ENCODE data around the gene CACNA1B.
"Not testable (repeated sequence)": the region's sequence is repeated elsewhere in the genome, so short reads cannot be mapped to it uniquely, and the experiment has no call there.

Gene CACNA1B

DNA sequence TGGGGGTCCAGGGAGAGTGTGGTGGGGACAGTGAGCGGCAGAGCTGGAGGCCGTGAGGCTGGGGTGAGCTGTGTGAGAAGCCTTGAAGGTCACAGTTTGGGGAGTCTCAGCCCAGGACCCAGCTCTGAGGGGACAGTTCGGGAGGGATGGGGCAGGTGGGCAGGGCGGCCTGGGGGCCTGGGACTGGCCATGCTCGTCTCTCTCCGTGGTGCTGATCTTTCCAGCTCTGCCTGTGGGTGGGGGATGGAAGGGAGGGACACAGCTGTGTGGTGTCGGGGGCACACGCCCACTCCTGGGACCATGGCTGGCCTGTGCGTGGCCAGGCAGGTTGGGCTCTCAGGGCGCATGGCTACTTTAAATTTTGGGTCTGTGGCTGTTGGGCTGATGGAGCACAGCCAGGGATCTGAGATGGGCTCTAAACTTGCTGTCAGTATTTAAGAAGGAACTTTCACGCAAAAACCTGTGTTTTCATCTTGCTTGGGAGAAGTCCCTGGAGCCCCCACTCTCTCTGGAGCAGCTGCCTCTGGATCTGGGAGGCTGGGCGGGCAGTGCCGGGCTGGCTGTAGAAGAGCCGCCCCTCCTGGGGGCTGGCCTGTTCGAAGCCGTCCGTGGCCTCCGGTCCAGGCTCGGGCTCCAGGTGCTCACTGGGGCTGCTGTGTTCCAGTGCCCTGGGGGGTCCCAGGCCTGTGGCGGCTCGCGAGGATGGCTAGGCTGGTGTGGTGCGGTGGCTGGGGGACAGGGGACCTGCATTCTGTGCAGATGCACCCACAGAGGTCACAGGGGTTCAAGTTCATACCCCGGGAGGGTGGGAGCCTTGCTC, 13.4 kb downstream of the CACNA1B start:
- DNase-seq: not testable (repeated sequence)

DNA sequence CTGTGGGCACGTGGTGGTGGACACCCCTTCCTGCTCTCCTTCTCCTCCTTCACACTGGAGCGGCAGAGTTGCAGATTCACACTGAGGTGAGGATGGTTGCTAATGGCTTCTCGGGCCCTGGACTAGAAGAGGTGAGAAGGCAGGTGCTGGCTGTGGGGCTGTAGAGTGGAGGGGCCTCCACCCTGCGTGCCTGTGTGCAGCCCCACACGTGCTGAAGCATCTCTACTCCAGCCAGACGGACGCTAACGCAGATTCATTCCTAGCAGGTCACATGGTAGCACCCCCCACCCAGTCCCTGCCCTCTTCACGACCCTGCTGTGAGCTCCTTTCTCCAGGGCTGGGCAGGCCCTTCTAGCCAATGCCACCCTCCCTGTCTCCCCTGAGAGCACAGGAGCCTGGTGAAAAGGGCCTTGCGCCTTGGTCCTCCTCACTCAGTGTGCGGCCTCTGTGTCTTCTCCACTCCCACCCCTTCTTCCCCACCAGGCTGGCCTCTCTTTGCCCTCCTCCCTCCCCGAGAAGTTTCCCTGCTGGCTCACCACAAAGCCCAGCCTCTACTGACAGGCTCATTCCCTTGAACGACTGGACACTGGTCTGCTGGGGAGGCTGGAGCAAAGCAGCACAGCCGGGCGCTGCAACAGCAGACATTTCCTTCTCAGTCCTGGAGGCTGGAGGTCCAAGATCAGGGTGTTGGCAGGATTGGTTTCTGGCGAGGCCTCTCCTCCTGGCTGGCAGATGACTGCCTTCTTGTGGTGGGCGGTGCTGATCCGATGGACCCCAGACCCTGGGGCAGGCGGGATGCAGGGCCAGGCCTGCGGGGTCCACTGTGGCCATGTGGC, 14.2 kb downstream of the CACNA1B start:
- DNase-seq: no peak

DNA sequence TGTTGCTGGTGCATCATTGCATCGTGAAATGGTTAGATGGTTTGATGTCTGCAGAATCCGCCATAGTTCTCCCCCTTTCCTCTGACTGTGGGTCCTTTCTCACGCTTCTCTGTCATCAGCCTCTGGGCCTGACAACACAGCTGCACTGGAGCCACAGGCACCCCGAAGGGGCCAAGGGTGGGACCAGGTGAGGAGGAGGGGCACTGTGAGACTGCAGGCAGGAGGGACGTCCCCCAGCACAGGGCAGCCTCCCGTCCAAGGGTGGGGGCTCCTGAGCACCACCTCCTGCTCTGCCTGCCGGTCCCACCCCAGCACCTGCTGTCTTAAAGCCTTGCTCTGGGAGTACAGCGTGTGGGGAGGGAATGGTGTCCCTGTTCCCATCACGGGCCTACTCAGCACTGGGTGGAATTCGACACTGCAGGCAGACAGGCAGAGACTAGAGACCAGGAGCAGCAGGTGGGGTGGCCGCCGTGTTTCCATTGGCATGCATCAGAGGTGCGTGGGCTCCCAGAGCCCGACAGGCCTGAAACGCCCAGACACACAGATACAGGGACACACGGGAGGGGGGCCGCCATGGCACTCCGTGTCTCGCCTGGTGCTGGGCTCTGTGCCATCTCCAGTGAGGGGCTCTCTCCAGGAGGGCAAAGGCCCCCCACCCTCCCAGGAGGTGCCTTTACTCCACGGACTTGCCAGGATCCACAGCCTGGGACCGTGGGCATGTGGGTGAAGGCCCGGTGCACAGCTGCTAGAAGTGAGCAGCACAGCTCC, 15.0 kb downstream of the CACNA1B start:
- DNase-seq: no peak

DNA sequence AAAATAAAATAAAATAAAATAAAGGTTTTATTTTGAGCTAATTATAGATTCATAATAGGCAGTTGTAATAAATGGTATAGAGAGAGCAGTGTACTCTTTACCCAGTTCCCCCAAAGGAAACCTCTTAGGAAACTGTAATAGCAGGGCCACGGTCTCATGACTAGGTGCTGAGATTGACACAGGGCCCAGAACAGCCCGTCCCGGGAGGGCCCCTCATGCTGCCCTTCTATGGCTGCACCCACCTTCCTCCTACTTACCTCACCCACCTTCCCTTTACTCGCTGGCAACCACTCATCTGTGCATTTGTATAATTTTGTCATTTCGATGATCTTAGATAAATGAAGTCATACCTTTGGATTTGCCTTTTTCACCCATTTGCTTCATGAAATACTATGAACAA, 16.1 kb downstream of the CACNA1B start:
- DNase-seq: no peak

DNA sequence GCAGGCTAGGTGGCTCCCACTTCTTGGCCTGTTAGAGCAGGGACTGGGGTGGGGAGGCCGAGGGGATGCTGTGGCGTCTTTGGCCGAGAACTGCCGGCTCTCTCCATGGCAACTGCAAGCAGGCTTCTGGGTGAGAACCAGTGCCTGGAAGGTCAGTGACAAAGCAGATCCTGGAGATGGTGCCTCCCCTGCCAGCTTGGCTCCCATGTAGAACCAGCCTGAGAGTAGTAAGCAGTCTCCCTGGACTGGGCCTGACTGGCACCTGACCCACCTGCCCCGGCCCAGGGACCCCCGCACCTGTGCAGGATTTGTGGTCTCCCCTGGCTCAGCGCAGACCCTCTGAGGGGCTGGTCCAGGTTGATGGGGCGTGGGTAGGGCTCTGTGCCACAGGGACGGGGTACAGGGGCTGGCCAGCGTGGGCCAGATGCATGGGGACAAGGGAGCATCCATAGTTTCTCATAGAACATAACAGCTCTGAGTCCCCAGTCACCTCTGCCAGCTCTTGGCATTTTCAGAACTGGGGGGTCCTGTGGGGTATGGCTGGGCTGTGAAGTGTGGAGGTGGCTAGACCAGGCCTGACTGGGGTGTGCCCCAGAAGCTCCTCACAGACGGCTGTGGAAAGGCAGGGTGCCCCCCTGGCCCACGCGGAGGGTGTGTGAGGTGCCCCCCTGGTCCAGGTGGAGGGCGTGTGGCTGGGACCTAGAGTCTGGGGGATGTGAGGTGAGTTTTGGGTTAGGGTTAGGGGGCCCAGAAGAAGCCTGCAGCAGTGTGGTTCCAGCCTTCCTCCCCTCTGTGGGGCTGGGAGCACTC, 22.2 kb downstream of the CACNA1B start:
- no peak for DNase-seq

DNA sequence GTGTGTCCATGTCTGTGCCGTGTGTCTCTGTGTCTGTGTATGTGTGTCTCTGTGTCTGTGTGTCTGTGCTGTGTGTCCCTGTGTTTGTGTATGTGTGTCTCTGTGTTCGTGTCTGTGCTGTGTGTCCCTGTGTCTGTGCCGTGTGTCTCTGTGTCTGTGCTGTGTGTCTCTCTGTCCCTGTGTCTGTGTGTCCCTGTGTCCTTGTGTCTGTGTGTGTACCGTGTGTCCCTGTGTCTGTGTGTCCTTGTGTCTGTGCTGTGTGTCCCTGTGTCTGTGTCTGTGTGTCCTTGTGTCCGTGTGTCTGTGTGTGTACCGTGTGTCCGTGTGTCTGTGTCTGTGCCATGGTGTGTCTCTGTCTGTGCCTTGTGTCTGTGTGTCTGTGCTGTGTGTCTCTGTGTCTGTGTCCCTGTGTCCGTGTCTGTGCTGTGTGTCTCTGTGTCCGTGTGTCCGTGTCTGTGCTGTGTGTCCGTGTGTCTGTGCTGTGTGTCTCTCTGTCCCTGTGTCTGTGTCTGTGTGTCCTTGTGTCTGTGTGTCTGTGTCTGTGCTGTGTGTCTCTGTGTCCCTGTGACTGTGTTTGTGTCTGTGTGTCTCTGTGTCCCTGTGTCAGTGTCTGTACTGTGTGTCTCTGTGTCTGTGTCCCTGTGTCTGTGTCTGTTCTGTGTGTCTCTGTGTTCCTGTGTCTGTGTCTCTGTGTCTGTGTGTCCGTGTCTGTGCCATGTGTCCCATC, 23.2 kb downstream of the CACNA1B start:
- no peak for DNase-seq

DNA sequence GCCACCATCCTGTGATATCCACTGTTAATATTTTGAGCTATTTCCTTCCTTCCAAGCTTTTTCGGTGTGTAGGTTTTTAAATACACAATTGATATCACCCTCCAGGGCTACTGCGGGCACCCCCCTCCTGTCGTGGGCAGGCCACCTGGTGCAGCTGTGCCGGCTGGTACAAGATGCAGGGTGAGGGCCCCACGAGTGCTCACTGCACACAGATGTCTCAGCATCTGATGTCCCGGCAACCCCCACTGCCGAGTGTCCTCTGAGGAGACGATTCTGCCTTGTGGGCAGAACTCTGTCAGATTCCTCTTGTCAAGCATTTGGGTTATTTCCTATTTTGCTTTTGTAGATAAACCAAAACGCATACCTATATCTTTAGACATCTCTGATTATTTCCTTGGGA, 25.1 kb downstream of the CACNA1B start:
- no peak for DNase-seq

DNA sequence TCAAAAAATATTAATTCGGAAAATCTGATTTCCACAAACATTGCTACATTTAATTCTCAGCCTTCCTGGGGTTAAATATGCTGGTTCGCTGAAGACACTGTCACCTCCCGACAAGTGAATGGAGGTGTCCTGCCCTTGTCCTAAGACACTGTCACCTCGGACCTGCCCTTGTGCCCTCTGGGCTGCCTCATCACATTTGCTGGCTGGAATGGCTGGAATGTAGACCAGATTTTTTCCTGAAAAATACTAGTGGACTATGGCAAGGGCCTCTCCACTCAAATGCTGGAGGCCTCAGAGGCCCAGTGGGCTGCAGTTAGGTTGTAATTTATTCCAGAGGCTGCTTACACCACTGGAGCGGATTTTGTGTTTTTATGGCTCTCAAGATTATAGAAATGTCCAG, 28.2 kb downstream of the CACNA1B start:
- no peak for DNase-seq

DNA sequence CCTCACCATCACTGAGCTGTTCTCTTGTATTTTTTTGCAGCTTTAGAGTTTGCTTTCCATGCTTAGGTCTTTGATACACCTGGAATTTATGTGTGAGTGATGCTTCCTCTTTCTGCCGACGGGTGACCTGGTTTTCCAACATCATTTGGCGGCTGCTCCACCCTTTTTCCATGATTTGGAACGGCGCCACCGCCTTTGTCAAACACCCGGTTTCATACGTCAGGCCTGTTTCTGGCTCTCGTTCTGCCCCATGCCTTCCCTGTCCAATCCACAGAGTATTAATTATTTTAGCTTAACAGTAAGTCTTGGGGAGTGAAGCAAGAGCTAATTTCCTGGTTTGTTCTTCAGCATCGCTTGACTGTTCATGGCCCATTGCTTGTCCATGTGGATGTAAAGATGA, 30.2 kb downstream of the CACNA1B start:
- no peak for DNase-seq

DNA sequence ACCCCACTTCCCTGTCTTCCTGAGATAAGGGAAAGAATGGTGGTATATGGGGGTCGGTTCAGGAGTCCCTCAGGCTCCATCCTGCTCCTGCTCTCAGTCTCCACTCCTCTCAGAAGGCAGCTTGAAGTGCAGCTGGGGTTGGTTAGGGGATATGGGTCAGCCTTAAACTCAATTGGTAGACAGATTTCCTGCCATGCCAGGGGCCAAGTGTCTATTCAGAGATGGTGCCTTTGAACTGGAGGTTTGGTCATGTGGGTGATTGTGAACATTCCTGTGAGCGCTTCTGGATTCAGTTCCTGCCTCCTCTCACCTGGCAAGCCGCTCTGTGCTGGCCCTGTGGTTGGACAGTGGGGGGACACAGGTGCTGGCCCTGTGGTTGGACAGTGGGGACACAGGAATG, 35.1 kb downstream of the CACNA1B start:
- no peak for DNase-seq

DNA sequence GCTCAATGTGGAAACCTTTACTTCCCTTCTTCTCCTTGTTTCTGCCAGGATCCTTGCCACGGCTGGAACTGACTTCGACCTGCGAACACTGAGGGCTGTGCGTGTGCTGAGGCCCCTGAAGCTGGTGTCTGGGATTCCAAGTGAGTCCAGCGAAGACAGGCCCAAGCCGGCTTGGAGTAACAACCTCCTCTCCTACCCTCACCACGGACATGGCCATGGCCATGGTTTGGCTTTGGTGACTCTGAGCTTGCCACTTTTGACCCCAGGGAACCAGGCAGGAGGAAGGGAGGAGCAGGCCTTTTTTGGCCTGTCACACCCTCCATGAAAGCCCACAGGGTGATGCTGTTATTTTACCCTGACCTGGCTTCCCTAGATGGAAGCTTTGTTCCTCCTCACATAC, 35.5 kb downstream of the CACNA1B start:
- DNase-seq: no peak

DNA sequence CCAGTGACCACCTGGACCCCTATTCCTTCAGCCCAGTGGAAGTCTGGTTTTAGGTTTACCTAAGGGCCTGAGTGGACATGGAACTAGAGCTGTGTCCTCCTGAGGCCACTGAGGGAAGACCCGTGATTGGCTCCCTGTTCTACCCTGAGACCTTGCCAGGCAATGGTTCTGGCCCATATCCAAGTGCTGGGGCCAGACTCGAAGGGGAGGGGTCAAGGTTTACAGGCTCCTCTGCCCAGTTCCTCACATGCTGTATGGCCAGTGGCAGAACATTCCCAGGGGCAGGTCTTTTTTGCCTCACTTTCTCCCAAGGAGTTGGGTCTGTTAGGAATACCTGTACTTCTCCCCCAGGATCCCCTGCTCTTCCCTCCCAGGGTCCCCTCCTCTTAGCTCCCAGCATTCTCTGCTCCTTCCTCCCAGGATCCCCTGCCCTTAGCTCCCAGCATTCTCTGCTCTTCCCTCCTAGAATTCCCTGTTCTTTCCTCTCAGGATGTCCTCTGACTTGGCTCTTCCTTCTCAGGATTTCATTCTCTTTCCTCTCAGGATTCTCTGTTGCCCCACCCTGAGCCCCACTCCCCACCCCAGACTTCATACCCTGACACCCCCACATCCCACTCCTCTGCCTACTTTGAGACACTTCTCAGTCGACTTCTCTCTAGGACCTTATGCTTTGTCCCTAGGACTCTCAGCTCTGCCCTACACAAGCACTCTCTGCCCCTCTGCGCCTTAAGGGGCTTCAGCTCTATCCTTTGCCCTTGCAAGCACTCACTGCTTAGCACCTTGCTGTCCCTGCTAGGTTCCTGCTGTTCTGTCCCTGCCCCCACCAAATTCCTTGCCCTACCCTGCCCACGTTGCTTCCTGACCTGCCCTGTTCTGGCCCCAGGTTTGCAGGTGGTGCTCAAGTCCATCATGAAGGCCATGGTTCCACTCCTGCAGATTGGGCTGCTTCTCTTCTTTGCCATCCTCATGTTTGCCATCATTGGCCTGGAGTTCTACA, 36.5 kb downstream of the CACNA1B start:
- DNase-seq: no peak

DNA sequence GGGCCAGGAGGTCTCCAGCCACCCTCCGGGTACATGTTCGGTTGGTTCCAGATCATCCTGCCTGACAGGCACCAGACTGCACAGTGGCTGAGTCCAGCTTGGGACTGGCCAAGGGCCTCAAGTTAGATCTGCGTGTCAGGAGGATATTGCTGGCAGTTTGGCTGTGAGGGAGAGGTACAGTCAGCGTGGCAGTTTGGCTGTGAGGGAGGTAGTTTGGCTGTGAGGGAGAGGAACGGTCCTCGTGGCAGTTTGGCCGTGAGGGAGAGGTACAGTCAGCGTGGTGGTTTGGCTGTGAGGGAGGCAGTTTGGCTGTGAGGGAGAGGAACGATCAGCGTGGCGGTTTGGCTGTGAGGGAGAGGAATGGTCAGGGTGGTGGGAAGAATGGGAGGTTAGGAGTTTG, 39.0 kb downstream of the CACNA1B start:
- no peak for DNase-seq

DNA sequence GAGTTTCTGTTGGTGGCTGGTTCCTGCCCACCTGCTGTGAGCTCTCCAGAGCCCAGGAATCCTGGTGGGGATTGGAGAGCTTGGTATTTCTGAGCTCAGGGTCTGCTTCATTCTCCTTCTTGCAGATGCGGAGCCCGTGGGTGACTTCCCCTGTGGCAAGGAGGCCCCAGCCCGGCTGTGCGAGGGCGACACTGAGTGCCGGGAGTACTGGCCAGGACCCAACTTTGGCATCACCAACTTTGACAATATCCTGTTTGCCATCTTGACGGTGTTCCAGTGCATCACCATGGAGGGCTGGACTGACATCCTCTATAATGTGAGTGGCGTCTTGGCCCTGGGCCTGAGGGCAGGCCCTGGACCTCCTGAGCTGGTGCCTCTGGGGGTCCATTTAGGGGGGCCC, 39.5 kb downstream of the CACNA1B start:
- DNase-seq: no peak

DNA sequence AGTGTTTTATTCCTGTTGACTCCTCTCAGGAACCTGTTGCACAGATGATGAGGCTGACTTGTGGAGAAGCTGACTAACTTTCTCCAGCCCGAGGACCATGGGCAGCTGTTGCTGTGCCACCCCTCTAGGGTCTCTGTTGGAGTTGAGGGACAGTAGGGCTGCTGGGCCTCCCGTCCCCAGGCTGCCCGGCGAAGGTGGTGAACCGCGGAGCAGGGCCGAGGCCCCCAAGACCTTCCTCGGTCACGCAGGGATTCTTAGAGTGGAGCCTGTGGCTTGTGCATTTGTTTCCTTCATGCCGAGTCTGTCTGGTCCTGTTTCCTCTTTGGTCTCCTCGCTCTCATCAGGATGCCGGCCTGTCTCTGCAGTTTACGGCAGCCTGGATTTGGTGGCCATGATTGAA, 40.2 kb downstream of the CACNA1B start:
- DNase-seq: no peak

DNA sequence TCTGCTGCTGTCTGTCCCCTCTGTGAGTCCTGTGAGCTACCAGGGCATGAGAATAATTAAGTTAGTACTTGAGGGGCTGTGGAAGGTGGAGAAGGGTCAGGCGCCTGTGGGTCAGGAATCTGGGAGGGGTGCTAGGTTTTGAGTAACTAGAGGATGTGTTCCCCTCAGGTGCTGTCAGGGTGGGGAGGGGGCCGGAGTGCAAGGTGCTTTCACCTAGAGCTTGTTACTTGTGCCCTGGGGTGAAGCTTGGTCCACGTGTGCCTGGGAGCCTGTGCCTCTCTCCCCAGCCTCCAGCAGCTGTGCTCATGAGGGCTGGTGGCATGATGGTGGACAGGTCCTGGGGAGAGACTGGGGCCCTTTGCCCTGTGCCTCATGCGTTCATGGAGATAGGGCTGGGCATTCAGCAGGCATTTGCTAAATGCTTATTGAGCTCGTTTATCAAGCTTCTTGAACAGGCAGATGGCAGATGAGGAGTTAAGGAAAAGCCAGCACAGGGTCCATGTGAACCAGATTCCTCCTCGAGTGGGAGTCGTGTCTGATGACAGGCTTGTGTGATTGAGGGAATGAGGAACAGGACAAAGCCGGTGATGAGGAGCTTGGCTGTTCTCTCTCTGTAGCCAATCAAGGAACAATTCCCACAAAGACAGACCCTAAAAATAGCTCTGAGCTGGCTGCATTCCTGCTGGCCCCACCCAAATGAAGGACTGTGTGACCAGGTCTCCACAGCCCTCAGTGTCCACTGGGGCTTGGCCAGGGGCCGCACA, 40.9 kb downstream of the CACNA1B start:
- DNase-seq: no peak

DNA sequence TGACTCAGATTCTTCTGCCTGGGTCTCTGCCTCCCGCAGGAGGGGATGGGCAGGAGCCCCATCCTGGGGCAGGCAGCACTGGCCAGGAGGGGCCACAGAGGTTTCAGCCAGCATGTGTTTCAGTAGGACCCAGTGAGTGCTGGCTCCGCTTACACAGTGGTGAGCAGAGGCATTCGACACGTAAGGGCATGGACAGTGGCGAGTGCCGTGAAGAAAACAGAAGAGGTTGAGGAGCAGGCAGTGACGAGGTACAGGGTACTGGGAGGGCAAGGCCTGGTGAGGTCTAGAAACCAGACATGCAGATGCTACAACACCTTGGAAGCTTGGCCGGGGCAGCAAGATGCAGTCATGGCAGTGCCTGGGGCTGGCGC, 41.5 kb downstream of the CACNA1B start:
- DNase-seq: no peak

DNA sequence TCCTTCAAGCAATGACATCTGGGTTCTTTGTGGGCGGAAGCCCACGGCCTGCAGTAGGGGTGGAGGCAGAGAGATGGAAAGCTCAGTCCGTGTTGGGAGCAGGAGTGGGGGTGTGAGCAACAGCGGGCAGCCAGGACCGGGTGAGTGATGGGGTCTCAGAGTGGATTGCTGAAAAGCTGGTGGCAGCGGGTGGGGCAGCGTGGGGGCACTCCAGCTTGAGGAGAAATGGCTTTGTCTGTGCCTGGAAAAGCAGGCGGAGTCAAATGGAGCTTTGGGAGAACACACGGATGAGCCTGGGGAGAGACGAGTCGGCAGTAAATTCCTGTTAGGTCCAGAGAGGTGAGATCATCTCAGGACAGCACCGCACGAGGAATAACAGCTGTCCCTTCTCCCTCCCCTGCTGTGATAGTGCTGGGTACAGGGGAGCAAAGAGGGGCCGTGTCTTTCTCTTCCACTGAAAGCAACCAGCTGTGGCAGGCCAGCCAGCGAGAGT, 42.1 kb downstream of the CACNA1B start:
- DNase-seq: no peak

DNA sequence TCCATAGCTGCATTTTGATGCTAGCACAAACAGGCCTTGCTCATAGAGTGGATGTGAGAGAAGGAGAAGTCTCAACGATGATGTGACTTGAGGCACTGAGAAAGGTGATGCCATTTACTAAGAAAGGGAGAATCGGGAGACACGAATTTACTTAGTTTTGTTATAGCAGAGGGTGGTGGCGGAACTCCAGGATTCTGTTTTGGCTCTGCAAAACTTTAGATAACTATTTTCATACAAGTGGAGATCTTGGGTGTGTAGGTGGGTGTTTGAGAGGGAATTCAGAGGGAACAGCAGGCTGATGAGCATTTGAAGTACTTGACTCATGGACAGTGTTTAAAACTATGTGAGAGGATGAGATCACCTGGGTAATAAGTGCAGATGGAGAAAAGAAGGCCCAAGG, 43.2 kb downstream of the CACNA1B start:
- DNase-seq: no peak

DNA sequence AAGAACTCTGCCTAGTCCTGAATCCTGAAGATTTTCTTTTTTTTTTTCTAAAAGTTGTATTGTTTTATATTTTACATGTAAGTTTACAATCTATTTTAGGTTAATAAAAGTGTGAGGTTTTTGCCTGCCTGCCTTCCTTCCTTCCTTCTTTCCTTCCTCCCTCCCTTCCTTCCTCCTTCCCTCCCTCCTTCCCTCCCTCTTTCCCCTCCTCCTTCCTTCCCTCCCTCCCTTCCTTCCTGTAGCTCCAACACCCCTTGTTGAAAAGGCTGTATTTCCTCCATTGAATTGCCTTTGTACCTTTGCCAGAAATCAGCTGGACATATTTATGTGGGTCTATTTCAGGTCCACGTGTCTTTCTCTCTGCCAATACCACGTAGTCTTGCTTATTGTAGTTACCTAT, 46.6 kb downstream of the CACNA1B start:
- no peak for DNase-seq
